Breast epithelium (tissue), 3 donors: ENCODE data around the gene ADGRL3.

ENCODE experiments used
- CTCF ChIP-seq, 3 donors: fragments of 450-650 bp; IDR thresholded peaks; one replicate each; pipeline ENCODE4 v1.5.1; 2016 to 2017; ENCODE audit warnings: antibody characterized with exemption in 3 of 3, mild to moderate bottlenecking in 3 of 3, moderate library complexity in 3 of 3
- POLR2AphosphoS5 ChIP-seq, 3 donors: sonication (generic); formaldehyde crosslinking; IDR thresholded peaks; one replicate each; pipeline ENCODE4 v1.6.1; 2017; ENCODE audit warnings: antibody characterized with exemption in 3 of 3

- TF ChIP-seq CTCF (IDR thresholded peaks at IDR 0.05) = no peak
- TF ChIP-seq POLR2AphosphoS5 (IDR thresholded peaks at IDR 0.05) = no peak
Measured at GRCh38 chr4:61619528-61619927, 419.4 kb downstream of the ADGRL3 start.
